Keratinocyte (primary cell): ENCODE data around the gene ACAD11. TPM values are rescaled to one million over a fixed set of nuclear protein-coding genes. Genes with fewer than 3 reads are reported as not detected.

ENCODE experiments used
- DNase-seq: peaks from one replicate; pipeline ENCODE4 v3.0.0-alpha.2; 2011; ENCODE audit warnings: low read depth, missing footprints, low spot score
- FAIRE-seq: peaks from 2 replicates; lab custom pipeline; 2011; peaks lifted over from hg19 to GRCh38; lab: Jason Lieb, UNC
- H2AFZ ChIP-seq: 2 replicates; pipeline ENCODE4 v1.6.0; 2012; ENCODE audit warnings: low read length, control low read depth, inconsistent platforms; ENCODE audit not compliant: control insufficient read depth
- H3K27ac ChIP-seq: 2 replicates; pipeline ENCODE4 v1.5.1; 2011; ENCODE audit warnings: low read length; ENCODE audit not compliant: control insufficient read depth, insufficient read depth
- H3K27me3 ChIP-seq: 3 replicates; pipeline ENCODE4 v1.6.0; 2011; ENCODE audit warnings: low read length; ENCODE audit not compliant: control insufficient read depth, insufficient read depth; ENCODE audit errors: extremely low read depth
- H3K36me3 ChIP-seq, 2 experiments: 2 replicates in 1 of 2; 3 replicates in 1 of 2; pipeline ENCODE4 v1.5.1; 2011; ENCODE audit warnings: low read length in 2 of 2, mild to moderate bottlenecking in 1 of 2; ENCODE audit not compliant: control insufficient read depth in 2 of 2, insufficient read depth in 2 of 2; ENCODE audit errors: extremely low read depth in 1 of 2
- H3K4me1 ChIP-seq: 3 replicates; pipeline ENCODE4 v1.5.1; 2011; ENCODE audit warnings: low read length; ENCODE audit not compliant: control insufficient read depth, insufficient read depth; ENCODE audit errors: extremely low read depth
- H3K4me2 ChIP-seq: 3 replicates; pipeline ENCODE4 v1.6.0; 2011; ENCODE audit warnings: low read depth, low read length; ENCODE audit not compliant: control insufficient read depth, insufficient read depth; ENCODE audit errors: extremely low read depth
- H3K4me3 ChIP-seq, 3 experiments: fragments of 200-600 bp in 1 of 3; sonication (generic) in 1 of 3; 2 replicates in 2 of 3; 3 replicates in 1 of 3; pipeline ENCODE4 v1.5.1; 2011 to 2016; ENCODE audit warnings: low read length in 3 of 3, mild to moderate bottlenecking in 3 of 3, control low read depth in 2 of 3, inconsistent platforms in 1 of 3, low read depth in 1 of 3, mixed read lengths in 1 of 3, mixed run types in 1 of 3, moderate library complexity in 1 of 3; ENCODE audit not compliant: control insufficient read depth in 2 of 3, insufficient read depth in 2 of 3; ENCODE audit errors: extremely low read depth in 1 of 3
- H3K79me2 ChIP-seq: 2 replicates; pipeline ENCODE4 v1.6.0; 2012; ENCODE audit warnings: low read length; ENCODE audit not compliant: control insufficient read depth, insufficient read depth
- H3K9ac ChIP-seq: 3 replicates; pipeline ENCODE4 v1.6.0; 2011; ENCODE audit warnings: low read length; ENCODE audit not compliant: control insufficient read depth, insufficient read depth; ENCODE audit errors: extremely low read depth
- H3K9me1 ChIP-seq: 3 replicates; pipeline ENCODE4 v1.6.0; 2011; ENCODE audit warnings: low read length; ENCODE audit not compliant: control insufficient read depth, insufficient read depth; ENCODE audit errors: extremely low read depth
- H3K9me3 ChIP-seq: 2 replicates; pipeline ENCODE4 v1.5.1; 2012; ENCODE audit warnings: low read depth, low read length; ENCODE audit not compliant: control insufficient read depth
- H4K20me1 ChIP-seq: 3 replicates; pipeline ENCODE4 v1.6.0; 2011; ENCODE audit warnings: low read length; ENCODE audit not compliant: control insufficient read depth, insufficient read depth; ENCODE audit errors: extremely low read depth
- CTCF ChIP-seq, 3 experiments: IDR thresholded peaks in 1 of 3; conservative IDR thresholded peaks in 1 of 3; optimal IDR thresholded peaks in 1 of 3; 2 replicates in 2 of 3; 3 replicates in 1 of 3; pipeline versions ENCODE3 to v1.5.1; 2011; ENCODE audit warnings: low read length in 3 of 3, mild to moderate bottlenecking in 3 of 3, moderate library complexity in 2 of 3, control low read depth in 1 of 3, inconsistent platforms in 1 of 3; ENCODE audit not compliant: insufficient read depth in 2 of 3; ENCODE audit errors: extremely low read depth in 1 of 3
- EZH2 ChIP-seq: IDR thresholded peaks from one replicate; pipeline ENCODE4 v1.6.1; 2012; ENCODE audit warnings: inconsistent platforms, mild to moderate bottlenecking, low read length, moderate library complexity
- dilution Hi-C: fragments of 300-500 bp; cut with MboI; formaldehyde crosslinking; loops from one replicate; pipeline ENCODE4 v1.7.0; 2020; ENCODE audit warnings: low sequenced_read_pairs; ENCODE audit not compliant: extremely low pct_ligation_motif_present
- polyA plus RNA-seq, 5 experiments: library from polyadenylated mRNA; depleted of rRNA in 3 of 5; stranded (reverse) in 3 of 5; stranded (forward) in 1 of 5; unstranded in 1 of 5; fragments of >200 nt; gene quantifications; 1 replicate in 1 of 5; 2 replicates in 3 of 5; 3 replicates in 1 of 5; pipeline versions ENCODE4 v1.2.1 to v1.2.3, GENCODE V29; 2011 to 2012; ENCODE audit warnings: missing spikeins in 2 of 5, low read depth in 1 of 5, low replicate concordance in 1 of 5

The ACAD11 gene
- polyA plus RNA-seq, 1 donor (not counting 4 experiments of a cell fraction or from before 2014, with no cell fraction given) = 32.1 TPM

GRCh38 chr3:132635052-132635451 is 24.6 kb downstream of the ACAD11 start:
- no peaks in the 10 kb centered on the region for H3K79me2 ChIP-seq
- peaks cover 21% of the 10 kb centered on the region for H3K4me1 ChIP-seq
- H3K9ac ChIP-seq = no peak overlapping the region
- H3K4me2 ChIP-seq = no peak overlapping the region
- H3K27me3 ChIP-seq = no peaks in the 10 kb centered on the region
- dilution Hi-C loops = no loop called here
- no peak overlapping the region for H2AFZ ChIP-seq
- no peaks in the 10 kb centered on the region for H3K9me3 ChIP-seq
- no peak overlapping the region for H3K4me3 ChIP-seq
- no peaks in the 10 kb centered on the region for H3K36me3 ChIP-seq
- no peaks in the 10 kb centered on the region for H3K9me1 ChIP-seq
- FAIRE-seq (no peak), DNase-seq (no peak)
- no peak overlapping the region for H3K27ac ChIP-seq
- H4K20me1 ChIP-seq = no peaks in the 10 kb centered on the region
- TF ChIP-seq EZH2 (no peak), CTCF (optimal IDR thresholded peaks at IDR 0.05 in 1 of 3, IDR thresholded peaks at IDR 0.05 in 1 of 3, conservative IDR thresholded peaks at IDR 0.05 in 1 of 3; ENCODE audit: extremely low read depth in 1 of 3, insufficient read depth in 2 of 3, low read length in 3 of 3) (no peak)

- no peaks in the 10 kb centered on the region for H3K79me2 ChIP-seq
- peaks cover 2% of the 10 kb centered on the region for H3K9me3 ChIP-seq
- H2AFZ ChIP-seq = no peak overlapping the region
- no peak overlapping the region for H3K9ac ChIP-seq
- H3K4me2 ChIP-seq = no peak overlapping the region
- no peak for DNase-seq
- no peaks in the 10 kb centered on the region for H4K20me1 ChIP-seq
- H3K27ac ChIP-seq = peak overlapping the region; percentile 56
- no peak for TF ChIP-seq CTCF (optimal IDR thresholded peaks at IDR 0.05 in 1 of 3, IDR thresholded peaks at IDR 0.05 in 1 of 3, conservative IDR thresholded peaks at IDR 0.05 in 1 of 3; ENCODE audit: extremely low read depth in 1 of 3, insufficient read depth in 2 of 3, low read length in 3 of 3)
- TF ChIP-seq EZH2 = no peak
- no peaks in the 10 kb centered on the region for H3K9me1 ChIP-seq
- FAIRE-seq = no peak
- H3K27me3 ChIP-seq = no peaks in the 10 kb centered on the region
- H3K36me3 ChIP-seq = peaks cover 2 to 9% of the 10 kb centered on the region in 2 experiments
- H3K4me1 ChIP-seq = peaks cover 15% of the 10 kb centered on the region
- no peak overlapping the region for H3K4me3 ChIP-seq
- dilution Hi-C loops = no loop called here
Measured at GRCh38 chr3:132630612-132631011, 29.0 kb downstream of the ACAD11 start.
